Measurements from ENCODE around the gene MRPS27. TPM values are rescaled to one million over a fixed set of nuclear protein-coding genes. Genes with fewer than 3 reads are reported as not detected.

MRPS27 gene
- total RNA-seq, 6 experiments from 2014 or later = 28.6 to 40.3 (median 36.0) TPM

DNA sequence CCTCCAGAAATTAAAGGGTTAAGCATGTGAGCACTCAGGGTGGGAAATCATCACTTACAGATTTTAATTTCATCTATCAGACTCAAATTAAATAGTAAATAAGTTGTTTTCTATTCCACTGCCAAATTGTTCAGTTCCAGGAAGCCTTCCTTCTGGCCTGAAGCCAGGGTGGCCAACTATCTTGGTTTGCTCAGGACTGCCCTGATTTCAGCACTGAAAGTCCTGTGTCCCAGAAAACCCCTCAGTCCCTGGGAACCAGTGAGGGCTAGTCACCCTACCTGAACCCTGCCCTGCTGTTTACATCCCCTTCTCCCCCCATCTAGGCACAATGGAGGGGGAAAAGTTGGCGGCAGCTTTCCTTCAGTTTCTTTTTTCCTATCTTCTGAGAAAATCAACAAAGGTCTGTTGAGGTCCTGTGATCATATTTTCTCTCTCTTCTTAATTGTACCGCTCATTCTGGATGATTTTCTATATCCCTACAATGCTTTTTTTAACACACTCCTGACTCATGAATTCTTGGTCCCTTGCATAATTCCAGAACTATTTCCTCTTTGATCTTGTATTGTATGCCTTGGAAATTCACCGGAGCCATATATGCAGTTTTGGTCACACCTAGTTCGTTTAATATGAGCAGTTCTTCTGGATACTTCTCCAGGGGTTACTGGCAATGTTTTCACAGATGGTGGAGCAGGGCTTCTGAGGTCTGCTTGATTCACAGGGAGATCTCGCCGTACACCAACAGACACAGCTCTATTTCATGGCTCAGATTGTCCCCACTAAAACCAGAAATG is 109.0 kb downstream of the MRPS27 start:
- 78% methylated on average over 6 of the region's 6 CpGs for WGBS (ENCODE audit: insufficient coverage, low coverage, low lambda C conversion rate, missing lambda C conversion rate)
- TF ChIP-seq, protein P1, sequence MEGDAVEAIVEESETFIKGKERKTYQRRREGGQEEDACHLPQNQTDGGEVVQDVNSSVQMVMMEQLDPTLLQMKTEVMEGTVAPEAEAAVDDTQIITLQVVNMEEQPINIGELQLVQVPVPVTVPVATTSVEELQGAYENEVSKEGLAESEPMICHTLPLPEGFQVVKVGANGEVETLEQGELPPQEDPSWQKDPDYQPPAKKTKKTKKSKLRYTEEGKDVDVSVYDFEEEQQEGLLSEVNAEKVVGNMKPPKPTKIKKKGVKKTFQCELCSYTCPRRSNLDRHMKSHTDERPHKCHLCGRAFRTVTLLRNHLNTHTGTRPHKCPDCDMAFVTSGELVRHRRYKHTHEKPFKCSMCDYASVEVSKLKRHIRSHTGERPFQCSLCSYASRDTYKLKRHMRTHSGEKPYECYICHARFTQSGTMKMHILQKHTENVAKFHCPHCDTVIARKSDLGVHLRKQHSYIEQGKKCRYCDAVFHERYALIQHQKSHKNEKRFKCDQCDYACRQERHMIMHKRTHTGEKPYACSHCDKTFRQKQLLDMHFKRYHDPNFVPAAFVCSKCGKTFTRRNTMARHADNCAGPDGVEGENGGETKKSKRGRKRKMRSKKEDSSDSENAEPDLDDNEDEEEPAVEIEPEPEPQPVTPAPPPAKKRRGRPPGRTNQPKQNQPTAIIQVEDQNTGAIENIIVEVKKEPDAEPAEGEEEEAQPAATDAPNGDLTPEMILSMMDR (IDR thresholded peaks at IDR 0.05) = no peak
- no peak for TF ChIP-seq POLR2A (IDR thresholded peaks at IDR 0.05)
- Histone ChIP-seq H3K36me3 (no peaks in the 10 kb centered on the region), H3K4me3 (no peak overlapping the region), H3K27me3 (no peaks in the 10 kb centered on the region), H3K27ac (no peak overlapping the region), H3K9me3 (no peaks in the 10 kb centered on the region), H3K4me1 (no peaks in the 10 kb centered on the region)
- intact Hi-C loops (cut with DNase I) = no loop called here
- peak; percentile 37 to 60 (median 50) for ATAC-seq
- no peak for DNase-seq

DNA sequence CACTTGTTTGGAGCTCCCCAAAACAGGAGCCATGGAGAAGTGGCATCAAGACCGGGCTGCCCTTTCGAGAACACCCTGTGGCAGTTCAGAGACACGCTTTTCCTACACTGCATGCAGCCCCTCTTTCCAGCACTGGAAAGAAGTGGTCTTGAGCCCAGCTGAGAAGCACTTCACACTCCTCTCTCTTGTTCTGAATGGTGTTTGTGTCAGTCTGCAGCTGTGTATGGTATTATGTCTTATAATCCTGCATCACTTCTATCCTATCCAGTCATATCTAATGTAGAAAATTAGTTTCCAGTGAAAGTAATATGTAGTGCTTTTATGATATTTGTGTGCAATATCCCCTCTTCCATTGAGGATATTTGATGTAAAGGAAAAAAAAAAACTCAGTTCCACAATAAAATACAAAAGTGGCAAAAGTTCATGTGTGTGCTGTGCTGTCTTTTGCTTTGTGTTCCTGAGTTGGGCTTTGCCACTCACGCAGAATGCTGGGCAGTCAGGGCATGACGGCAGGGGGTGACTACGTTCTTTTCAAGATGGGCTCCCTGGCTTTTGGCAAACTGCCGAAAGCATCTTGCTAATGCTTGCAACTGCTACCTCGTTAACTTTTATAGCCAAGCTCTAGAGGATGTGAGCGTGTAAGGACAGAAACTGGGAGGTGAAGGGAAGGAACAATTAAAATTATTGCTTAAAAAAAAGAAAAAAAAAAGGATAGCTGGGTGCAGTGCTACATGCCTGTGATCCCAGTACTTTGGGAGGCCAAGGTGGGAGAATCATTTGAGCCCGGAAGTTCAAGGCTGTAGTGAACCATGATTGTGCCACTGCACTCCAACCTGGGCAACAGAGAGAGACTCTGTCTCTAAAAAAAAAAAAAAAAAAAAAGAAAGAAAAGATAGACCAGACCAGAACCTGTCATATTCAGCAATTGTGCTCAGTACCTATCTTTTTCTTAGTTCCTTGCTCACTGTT is 110.6 kb downstream of the MRPS27 start:
- Histone ChIP-seq H3K9me3 (no peaks in the 10 kb centered on the region), H3K36me3 (no peaks in the 10 kb centered on the region), H3K4me3 (no peak overlapping the region), H3K27ac (no peak overlapping the region), H3K4me1 (no peaks in the 10 kb centered on the region), H3K27me3 (no peaks in the 10 kb centered on the region)
- TF ChIP-seq, protein P1 (IDR thresholded peaks at IDR 0.05) = no peak
- TF ChIP-seq POLR2A (IDR thresholded peaks at IDR 0.05) = no peak
- WGBS (ENCODE audit: insufficient coverage, low coverage, low lambda C conversion rate, missing lambda C conversion rate) = 80% methylated on average over 9 of the region's 10 CpGs
- intact Hi-C loops (cut with DNase I) = no loop called here
- no peak for DNase-seq
- no peak for ATAC-seq

DNA sequence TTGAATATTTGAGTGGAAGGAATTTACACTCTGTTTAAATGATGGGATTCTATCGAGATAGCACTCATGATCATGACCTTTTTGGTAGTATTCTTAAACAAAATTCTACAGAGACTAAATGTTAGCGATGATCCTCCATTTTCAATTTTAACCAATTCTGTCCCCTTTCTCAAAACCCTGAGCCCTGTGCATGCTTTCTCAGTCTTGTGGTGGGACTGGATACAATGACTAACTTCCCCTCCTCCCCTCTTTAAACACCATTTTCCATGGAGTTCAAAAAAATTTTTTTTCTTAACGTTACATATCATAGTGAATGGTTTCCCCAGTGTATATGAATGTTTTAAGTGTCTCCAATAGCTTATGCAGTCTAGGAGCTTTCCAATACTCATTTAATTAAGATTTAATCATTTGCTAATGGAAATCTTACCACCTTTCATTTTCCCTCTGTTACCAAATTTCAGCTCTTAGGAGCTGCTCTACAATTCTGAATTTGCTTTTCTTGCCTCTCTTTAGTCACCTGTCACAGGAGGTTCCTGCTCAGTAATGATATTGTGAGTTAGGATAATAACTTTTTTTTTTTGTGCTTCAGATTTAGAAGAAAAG is 111.6 kb downstream of the MRPS27 start:
- WGBS (ENCODE audit: insufficient coverage, low coverage, low lambda C conversion rate, missing lambda C conversion rate) = 75% methylated on average over 3 of the region's 3 CpGs

DNA sequence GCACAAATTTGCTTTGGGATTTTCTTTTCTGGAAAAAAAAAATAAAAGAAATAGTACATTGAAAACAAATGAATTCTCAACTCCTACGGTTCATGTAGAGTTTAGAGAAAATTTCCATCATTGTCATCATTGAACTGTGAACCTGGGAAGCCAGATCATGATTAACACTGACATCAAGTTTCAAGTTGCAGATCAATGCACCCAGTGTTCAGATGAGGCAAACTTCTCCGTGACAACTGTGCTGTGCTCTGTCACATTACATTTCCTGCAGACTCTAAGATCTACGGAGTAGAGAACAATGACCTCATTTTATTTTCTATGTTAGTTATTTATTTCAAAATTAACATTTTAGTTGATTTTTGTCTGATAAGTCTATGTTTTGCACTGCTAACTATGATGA is 113.0 kb downstream of the MRPS27 start:
- H3K4me1 ChIP-seq = no peaks in the 10 kb centered on the region
- 62% methylated on average over 2 of the region's 3 CpGs for WGBS (ENCODE audit: insufficient coverage, low coverage, low lambda C conversion rate, missing lambda C conversion rate)
- intact Hi-C loops (cut with DNase I) = no loop called here

More for the DNA sequence above, 111.6 kb downstream of the MRPS27 start:
- intact Hi-C loops (cut with DNase I) = no loop called here
- Histone ChIP-seq H3K9me3 (no peaks in the 10 kb centered on the region), H3K36me3 (no peaks in the 10 kb centered on the region), H3K4me3 (no peak overlapping the region), H3K27me3 (no peaks in the 10 kb centered on the region), H3K4me1 (no peaks in the 10 kb centered on the region), H3K27ac (no peak overlapping the region)
- TF ChIP-seq, protein P1 (IDR thresholded peaks at IDR 0.05) = no peak
- ATAC-seq (no peak), DNase-seq (no peak)

More for the DNA sequence above, 113.0 kb downstream of the MRPS27 start:
- no peak for DNase-seq
- H3K27ac ChIP-seq = no peak overlapping the region
- ATAC-seq = no peak
- no peaks in the 10 kb centered on the region for H3K27me3 ChIP-seq
- H3K9me3 ChIP-seq = no peaks in the 10 kb centered on the region
- H3K4me3 ChIP-seq = no peak overlapping the region
- H3K36me3 ChIP-seq = no peaks in the 10 kb centered on the region
- TF ChIP-seq POLR2A (IDR thresholded peaks at IDR 0.05) = no peak
- TF ChIP-seq, protein P1 (IDR thresholded peaks at IDR 0.05) = no peak
